Activated CD8-positive, alpha-beta memory T cell treated with anti-CD3 and anti-CD28 coated beads, Interleukin-2, amount 10 ng/mL, durations not matched to agents 7 days and 5 days (primary cell): ENCODE results near the gene CMIP. TPM values are rescaled to one million over a fixed set of nuclear protein-coding genes. Genes with fewer than 3 reads are reported as not detected.

Experiments
- ATAC-seq: fragments of 150-1000 bp; cut with Tn5 transposase; one replicate; pipeline ENCODE4 v1.10.0; 2021; ENCODE audit warnings: moderate library complexity
- CTCF ChIA-PET: fragments of 350-600 bp; sonication (Branson Sonifier 250); formaldehyde crosslinking; loops from one replicate; lab custom pipeline; 2021; ENCODE audit warnings: antibody characterized with exemption; lab: Charles Lee
- DNase-seq: peaks from one replicate; pipeline ENCODE4 v3.0.0-alpha.2; 2020
- H3K27ac Mint-ChIP-seq: one replicate; pipeline ENCODE4 v1.8.0; 2021; ENCODE audit warnings: mild to moderate bottlenecking, mixed read lengths
- H3K27me3 Mint-ChIP-seq: one replicate; pipeline ENCODE4 v1.8.0; 2021; ENCODE audit warnings: mixed read lengths
- H3K36me3 Mint-ChIP-seq: one replicate; pipeline ENCODE4 v1.8.0; 2021; ENCODE audit warnings: mild to moderate bottlenecking, mixed read lengths
- H3K4me1 Mint-ChIP-seq: one replicate; pipeline ENCODE4 v1.8.0; 2021; ENCODE audit warnings: mixed read lengths
- H3K4me3 Mint-ChIP-seq: one replicate; pipeline ENCODE4 v1.8.0; 2021; ENCODE audit warnings: mild to moderate bottlenecking, moderate library complexity, mixed read lengths
- H3K9me3 Mint-ChIP-seq: one replicate; pipeline ENCODE4 v1.8.0; 2022; ENCODE audit warnings: low read depth, mixed read lengths
- total RNA-seq, 2 experiments: library from RNA; stranded (reverse); gene quantifications; one replicate each; pipeline ENCODE4 v1.2.3, GENCODE V29; 2021

CMIP gene
- total RNA-seq, 2 experiments from 2014 or later: 77.4 to 98.8 TPM

- Mint-ChIP-seq H3K9me3 (no peaks in the 10 kb centered on the region), H3K27me3 (no peaks in the 10 kb centered on the region), H3K36me3 (peaks cover 15% of the 10 kb centered on the region), H3K4me1 (peaks cover 1% of the 10 kb centered on the region), H3K27ac (no peak overlapping the region), H3K4me3 (no peak overlapping the region)
- ATAC-seq (no peak), DNase-seq (no peak)
- CTCF ChIA-PET: interaction anchor here (1.1 kb wide), 1 partner anchor 11 kb away, joined by 3 read pairs; no protein-coding TSS in a partner anchor
These were observed 263.0 kb downstream of the CMIP start for GRCh38 chr16:81707411-81708265.

DNA sequence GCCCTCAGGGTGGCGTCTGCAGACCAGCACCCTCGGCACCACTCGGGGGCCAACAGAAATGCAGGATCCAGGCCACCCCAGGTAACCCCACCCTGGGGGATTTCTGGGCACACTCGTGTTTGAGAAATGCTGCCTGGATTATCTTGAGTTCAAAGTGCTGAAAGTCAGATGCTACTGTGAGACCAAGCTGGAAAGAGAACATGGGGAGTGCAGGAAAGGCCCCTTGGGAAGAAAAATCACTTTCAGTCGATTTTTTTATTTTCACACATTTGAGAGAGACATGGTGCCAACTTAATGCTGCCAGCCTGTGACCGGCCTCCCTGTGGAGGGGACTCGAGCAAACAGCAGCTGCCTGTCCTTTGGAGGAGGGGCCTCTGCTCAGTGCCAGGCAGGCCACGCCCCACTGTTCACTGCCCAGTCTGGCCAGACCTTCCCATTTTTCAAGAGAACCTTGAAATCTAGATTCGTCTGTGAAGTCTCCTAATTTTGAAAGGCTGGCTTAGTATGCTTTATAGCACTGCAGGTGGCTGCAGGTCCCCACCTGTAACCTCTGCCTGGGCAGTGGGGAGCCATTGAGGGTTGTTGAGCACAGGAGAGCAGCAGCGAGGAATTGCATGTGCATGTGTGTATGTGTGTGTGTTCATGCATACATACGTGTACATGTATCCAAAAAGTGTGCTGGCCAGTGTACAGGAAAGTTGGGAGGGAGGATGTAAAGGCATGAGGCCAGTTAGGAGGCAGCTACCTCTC, 263.8 kb downstream of the CMIP start:
- no peaks in the 10 kb centered on the region for H3K9me3 Mint-ChIP-seq
- H3K27ac Mint-ChIP-seq: no peak overlapping the region
- CTCF ChIA-PET: no interaction called here
- ATAC-seq (no peak), DNase-seq (no peak)
- H3K27me3 Mint-ChIP-seq: no peaks in the 10 kb centered on the region
- H3K4me3 Mint-ChIP-seq: no peak overlapping the region
- H3K36me3 Mint-ChIP-seq: peaks cover 10% of the 10 kb centered on the region
- H3K4me1 Mint-ChIP-seq: no peaks in the 10 kb centered on the region

- Mint-ChIP-seq H3K9me3 (no peaks in the 10 kb centered on the region), H3K27ac (no peak overlapping the region), H3K27me3 (no peaks in the 10 kb centered on the region), H3K4me1 (no peaks in the 10 kb centered on the region), H3K4me3 (no peak overlapping the region), H3K36me3 (peaks cover 10% of the 10 kb centered on the region)
- ATAC-seq (no peak), DNase-seq (no peak)
- CTCF ChIA-PET: no interaction called here
These were observed 264.6 kb downstream of the CMIP start for GRCh38 chr16:81709016-81709900.

GRCh38 chr16:81710044-81710443, 265.4 kb downstream of the CMIP start:
- peaks cover 10% of the 10 kb centered on the region for H3K36me3 Mint-ChIP-seq
- CTCF ChIA-PET: no interaction called here
- H3K27me3 Mint-ChIP-seq: no peaks in the 10 kb centered on the region
- H3K9me3 Mint-ChIP-seq: no peaks in the 10 kb centered on the region
- ATAC-seq (no peak), DNase-seq (no peak)
- H3K4me1 Mint-ChIP-seq: peaks cover 6% of the 10 kb centered on the region
- no peak overlapping the region for H3K27ac Mint-ChIP-seq
- H3K4me3 Mint-ChIP-seq: no peak overlapping the region

DNA sequence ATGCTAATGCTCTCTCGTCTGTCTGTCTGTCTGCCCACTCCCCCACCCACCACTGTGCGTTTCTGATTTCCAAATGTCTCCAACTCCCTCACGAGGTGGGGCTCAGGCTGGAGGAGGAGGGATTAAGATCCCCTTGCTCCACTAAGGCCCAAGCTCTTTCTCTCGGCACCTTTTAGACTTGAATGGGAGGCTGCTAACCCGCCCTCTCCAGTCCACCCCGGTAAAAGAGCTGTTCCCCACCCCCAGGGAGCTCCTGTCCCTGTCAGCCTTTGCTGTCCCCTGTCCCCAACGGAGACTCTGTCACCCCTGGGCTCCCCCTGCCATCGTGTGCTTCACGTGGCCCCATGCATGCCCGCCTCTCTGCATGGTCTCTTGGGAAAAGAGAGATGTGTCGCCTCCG, 266.0 kb downstream of the CMIP start:
- Mint-ChIP-seq H3K9me3 (no peaks in the 10 kb centered on the region), H3K4me3 (no peak overlapping the region), H3K36me3 (peaks cover 8% of the 10 kb centered on the region), H3K27ac (no peak overlapping the region), H3K4me1 (peaks cover 11% of the 10 kb centered on the region), H3K27me3 (no peaks in the 10 kb centered on the region)
- CTCF ChIA-PET: no interaction called here
- no peak for DNase-seq
- ATAC-seq: no peak

GRCh38 chr16:81711657-81712319, 267.2 kb downstream of the CMIP start:
- CTCF ChIA-PET: interaction anchor here (0.8 to 1.4 kb wide), 3 partner anchors 19 to 305 kb away, joined by 3 to 4 read pairs (median 4); no protein-coding TSS in a partner anchor
- no peak for DNase-seq
- H3K9me3 Mint-ChIP-seq: no peaks in the 10 kb centered on the region
- peaks cover 23% of the 10 kb centered on the region for H3K4me1 Mint-ChIP-seq
- no peak overlapping the region for H3K4me3 Mint-ChIP-seq
- peaks cover 7% of the 10 kb centered on the region for H3K36me3 Mint-ChIP-seq
- ATAC-seq: no peak
- H3K27me3 Mint-ChIP-seq: no peaks in the 10 kb centered on the region
- H3K27ac Mint-ChIP-seq: no peak overlapping the region

DNA sequence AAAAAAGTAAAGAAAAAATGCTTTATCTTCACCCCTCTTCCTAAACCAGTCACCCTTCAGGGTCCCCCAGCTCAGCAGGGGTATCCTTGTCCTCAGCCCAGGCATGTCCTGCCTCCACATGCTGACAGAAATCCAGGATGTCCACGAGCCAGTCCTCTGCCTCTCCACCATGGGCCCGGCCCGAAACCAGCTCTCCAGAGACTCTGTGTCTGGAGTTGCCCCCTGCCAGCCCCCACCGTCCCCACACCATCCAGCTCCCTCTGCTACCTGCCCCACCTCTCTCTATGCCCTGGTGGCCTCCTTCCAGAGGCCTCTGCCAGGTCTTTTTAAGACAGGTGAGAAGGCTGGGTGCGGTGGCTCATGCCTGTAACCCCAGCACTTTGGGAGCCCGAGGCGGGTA, 268.1 kb downstream of the CMIP start:
- CTCF ChIA-PET: interaction anchor here (0.8 to 1.3 kb wide), 2 partner anchors 19 to 306 kb away, joined by 4 read pairs; no protein-coding TSS in a partner anchor
- DNase-seq (no peak), ATAC-seq (no peak)
- no peaks in the 10 kb centered on the region for H3K36me3 Mint-ChIP-seq
- H3K27ac Mint-ChIP-seq: no peak overlapping the region
- H3K9me3 Mint-ChIP-seq: no peaks in the 10 kb centered on the region
- H3K4me1 Mint-ChIP-seq: peaks cover 29% of the 10 kb centered on the region
- H3K27me3 Mint-ChIP-seq: no peaks in the 10 kb centered on the region
- no peak overlapping the region for H3K4me3 Mint-ChIP-seq

- Mint-ChIP-seq H3K9me3 (no peaks in the 10 kb centered on the region), H3K4me3 (no peak overlapping the region), H3K27ac (no peak overlapping the region), H3K36me3 (no peaks in the 10 kb centered on the region), H3K4me1 (peaks cover 34% of the 10 kb centered on the region), H3K27me3 (no peaks in the 10 kb centered on the region)
- DNase-seq: no peak
- CTCF ChIA-PET: interaction anchor here (0.5 to 2.3 kb wide), 4 partner anchors 10 to 510 kb away, joined by 4 to 11 read pairs (median 5); no protein-coding TSS in a partner anchor
- no peak for ATAC-seq
These were observed 268.7 kb downstream of the CMIP start for GRCh38 chr16:81713295-81713772.

- no peak overlapping the region for H3K4me3 Mint-ChIP-seq
- no peaks in the 10 kb centered on the region for H3K27me3 Mint-ChIP-seq
- peaks cover 38% of the 10 kb centered on the region for H3K4me1 Mint-ChIP-seq
- ATAC-seq (no peak), DNase-seq (no peak)
- H3K9me3 Mint-ChIP-seq: no peaks in the 10 kb centered on the region
- CTCF ChIA-PET: interaction anchor here (0.5 to 2.3 kb wide), 7 partner anchors 9 to 510 kb away, joined by 3 to 11 read pairs (median 3); no protein-coding TSS in a partner anchor
- no peaks in the 10 kb centered on the region for H3K36me3 Mint-ChIP-seq
- no peak overlapping the region for H3K27ac Mint-ChIP-seq
These were observed 269.2 kb downstream of the CMIP start for GRCh38 chr16:81713796-81714195.

DNA sequence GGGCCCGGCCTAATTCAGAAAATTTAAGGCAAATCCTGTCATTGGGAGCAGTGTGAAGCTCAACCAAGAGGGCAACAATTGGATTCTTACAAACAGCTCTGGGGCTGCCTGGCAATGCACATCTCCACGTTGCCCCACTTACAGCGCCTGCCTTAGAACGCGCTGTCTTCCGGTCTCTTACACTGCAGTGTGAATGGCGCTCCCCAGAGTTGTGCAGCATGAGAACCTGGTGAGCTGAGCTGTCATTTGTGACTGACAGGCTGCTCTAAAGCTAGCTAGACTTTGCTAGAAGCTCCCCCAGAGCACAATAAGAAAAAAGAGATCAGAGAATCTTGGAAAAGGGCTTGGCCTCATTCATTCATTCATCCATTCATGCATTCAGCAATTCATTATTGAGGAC, 270.0 kb downstream of the CMIP start:
- Mint-ChIP-seq H3K36me3 (no peaks in the 10 kb centered on the region), H3K9me3 (no peaks in the 10 kb centered on the region), H3K27ac (peak overlapping the region; percentile 87), H3K4me1 (peaks cover 44% of the 10 kb centered on the region), H3K27me3 (no peaks in the 10 kb centered on the region), H3K4me3 (no peak overlapping the region)
- DNase-seq (no peak), ATAC-seq (no peak)
- CTCF ChIA-PET: interaction anchor here (0.7 to 2.3 kb wide), 11 partner anchors 9 to 349 kb away, joined by 3 to 11 read pairs (median 3); no protein-coding TSS in a partner anchor

- Mint-ChIP-seq H3K36me3 (no peaks in the 10 kb centered on the region), H3K9me3 (no peaks in the 10 kb centered on the region), H3K4me3 (peak overlapping the region; percentile 62), H3K4me1 (peaks cover 45% of the 10 kb centered on the region), H3K27me3 (no peaks in the 10 kb centered on the region), H3K27ac (peak overlapping the region; percentile 87)
- ATAC-seq (peak; percentile 24), DNase-seq (peak; percentile 61)
- CTCF ChIA-PET: interaction anchor here (0.7 to 2.3 kb wide), 9 partner anchors 8 to 346 kb away, joined by 3 to 11 read pairs (median 4); no protein-coding TSS in a partner anchor
These were observed 271.0 kb downstream of the CMIP start for GRCh38 chr16:81715358-81716196.
